Heart left ventricle (tissue), 16 donors: ENCODE measurements around the gene KLHL10. TPM values are rescaled to one million over a fixed set of nuclear protein-coding genes. Genes with fewer than 3 reads are reported as not detected.

Experiments used
- ATAC-seq, 4 donors: fragments of 200-7000 bp; cut with Tn5 transposase; one replicate each; pipeline ENCODE4 v1.9.1; 2020 to 2022; ENCODE audit warnings: moderate library complexity in 4 of 4, mild to moderate bottlenecking in 3 of 4, moderate number of reproducible peaks in 1 of 4
- DNase-seq, 5 donors: peaks; one replicate each; pipeline ENCODE4 v3.0.0-alpha.2; 2020
- H3K27ac ChIP-seq, 12 donors: fragments of 200-600 bp; sonication (generic) in 4 of 12; one replicate each; pipeline versions ENCODE4 v1.5.0 to v1.8.0; 2016 to 2022; ENCODE audit warnings: mild to moderate bottlenecking in 2 of 12
- H3K27me3 ChIP-seq, 9 donors: fragments of 200-600 bp; sonication (generic) in 2 of 9; one replicate each; pipeline versions ENCODE4 v1.5.1 to v1.8.0; 2016 to 2022; ENCODE audit warnings: mild to moderate bottlenecking in 3 of 9
- H3K36me3 ChIP-seq, 9 donors: fragments of 200-600 bp; sonication (generic) in 2 of 9; one replicate each; pipeline versions ENCODE4 v1.5.0 to v1.8.0; 2018 to 2022; ENCODE audit warnings: mild to moderate bottlenecking in 2 of 9
- H3K4me1 ChIP-seq, 12 donors: fragments of 200-600 bp; sonication (generic) in 4 of 12; one replicate each; pipeline versions ENCODE4 v1.5.0 to v1.8.0; 2016 to 2022; ENCODE audit warnings: mild to moderate bottlenecking in 3 of 12
- H3K4me3 ChIP-seq, 12 donors: fragments of 200-600 bp; sonication (generic) in 4 of 12; one replicate each; pipeline versions ENCODE4 v1.5.0 to v1.8.0; 2017 to 2022; ENCODE audit warnings: mild to moderate bottlenecking in 9 of 12, moderate library complexity in 4 of 12
- H3K9me3 ChIP-seq, 12 donors: fragments of 200-600 bp; sonication (generic) in 4 of 12; one replicate each; pipeline versions ENCODE4 v1.5.0 to v1.8.0; 2016 to 2022; ENCODE audit warnings: mild to moderate bottlenecking in 1 of 12
- POLR2A ChIP-seq, 2 donors: fragments of 450-650 bp; IDR thresholded peaks; one replicate each; pipeline ENCODE4 v1.6.1; 2017; ENCODE audit warnings: antibody characterized with exemption in 2 of 2, mild to moderate bottlenecking in 2 of 2, moderate library complexity in 2 of 2
- WGBS, 4 donors: extraction: QIAGEN DNeasy Blood & Tissue Kit in 2 of 4; methylation state at CpG; one replicate each; pipeline versions ENCODE4 v1.1.5 to v1.1.7; 2013 to 2018; 5-methylcytosine and 5-hydroxymethylcytosine counted together
- intact Hi-C, 10 donors: fragments of 100-400 bp; cut with DNase I; formaldehyde crosslinking; loops; one replicate each; pipeline versions ENCODE4 v1.11.1 to v1.14.2; 2022
- polyA plus RNA-seq, 2 donors: library from polyadenylated mRNA; stranded (reverse); fragments of 200-250 nt; gene quantifications; one replicate each; pipeline ENCODE4 v1.2.3, GENCODE V29; 2013
- total RNA-seq, 9 donors: library from RNA; depleted of rRNA in 2 of 9; stranded (reverse); fragments of >200 nt in 2 of 9; fragmentation: NEBNext Ultra II Directional in 3 of 9; extraction: Animal tissue kit (Norgen Biotek cat#: 25700) in 3 of 9; gene quantifications; one replicate each; pipeline versions ENCODE4 v1.1.0 to v1.2.4, GENCODE V29; 2016 to 2023
- TF ChIP-seq, protein P1 (sequence below), 12 donors: fragments of 200-600 bp; sonication (generic) in 4 of 12; IDR thresholded peaks; one replicate each; pipeline versions ENCODE4 v1.5.0 to v1.8.0; 2018 to 2022; ENCODE audit warnings: antibody characterized with exemption in 12 of 12, mild to moderate bottlenecking in 5 of 12
- donor health status: ischemic (EF 13 %, LVEDD 7.1; RV severe dilation, severe dysfunction).
- donor health status: healthy with polysubstance abuse.
- donor health status: DM: no; HTN: yes; CAD: no.
- donor health status: DM: no; HTN: no; CAD: no.
- donor health status: ischemic (EF 25% LVEDD 6.9; RV normal size, moderate dysfunction).
- donor health status: ischemic (EF 25% LVEDD 5.7; RV mildly dilated, moderate dysfunction).
- donor health status: healthy.
- donor health status: DM: yes; HTN: yes; CAD: no.
- donor health status: ischemic (EF 35%, LVEDD 5.7; RV mildly dilated, moderate dysfunction).
- donor health status: nonischemic (EF 11% LVEDD 7.7; RV severe dilation, severe dysfunction).
- donor health status: DM: yes; HTN: yes; CAD: no.
- donor health status: PGD.
- donor health status: ischemic (EF 29% LVEDD 5.4; RV normal size, mild dysfunction).
- donor health status: nonischemic (EF 23%, LVEDD 6.1; RV moderate dilation, normal function).

Gene KLHL10
- total and polyA plus RNA-seq, 11 donors = 0.08 to 0.10 TPM; not detected in 9

DNA sequence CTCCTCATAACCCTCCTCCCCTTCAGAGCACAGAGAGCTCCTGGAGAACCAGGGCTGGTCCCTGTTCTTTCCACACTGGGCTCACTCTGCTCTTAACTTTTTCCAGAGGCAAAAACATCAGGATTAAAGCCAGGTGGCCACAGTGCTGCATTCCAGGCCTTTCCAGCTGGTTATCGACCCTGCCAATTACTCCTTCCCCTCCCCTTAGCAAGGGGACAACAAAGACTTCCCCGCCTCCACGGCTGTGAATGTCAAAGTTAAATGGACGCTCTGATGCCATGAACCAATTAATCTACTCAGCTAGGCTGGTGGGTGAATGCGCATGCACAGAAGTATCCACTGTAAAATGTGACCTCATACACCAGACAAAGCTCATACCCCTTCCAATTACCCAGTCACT lies 58.0 kb downstream of the KLHL10 start:
- no peaks in the 10 kb centered on the region for H3K27me3 ChIP-seq
- no peaks in the 10 kb centered on the region for H3K9me3 ChIP-seq
- H3K36me3 ChIP-seq = peaks cover 0 to 98% (median 89%) of the 10 kb centered on the region in 9 donors
- no peak overlapping the region for H3K4me3 ChIP-seq
- ATAC-seq = peak; percentile 48 to 82 (median 71)
- peaks cover 0 to 13% (median 6%) of the 10 kb centered on the region in 12 donors for H3K4me1 ChIP-seq
- TF ChIP-seq POLR2A (IDR thresholded peaks at IDR 0.05) = no peak
- TF ChIP-seq, protein P1, sequence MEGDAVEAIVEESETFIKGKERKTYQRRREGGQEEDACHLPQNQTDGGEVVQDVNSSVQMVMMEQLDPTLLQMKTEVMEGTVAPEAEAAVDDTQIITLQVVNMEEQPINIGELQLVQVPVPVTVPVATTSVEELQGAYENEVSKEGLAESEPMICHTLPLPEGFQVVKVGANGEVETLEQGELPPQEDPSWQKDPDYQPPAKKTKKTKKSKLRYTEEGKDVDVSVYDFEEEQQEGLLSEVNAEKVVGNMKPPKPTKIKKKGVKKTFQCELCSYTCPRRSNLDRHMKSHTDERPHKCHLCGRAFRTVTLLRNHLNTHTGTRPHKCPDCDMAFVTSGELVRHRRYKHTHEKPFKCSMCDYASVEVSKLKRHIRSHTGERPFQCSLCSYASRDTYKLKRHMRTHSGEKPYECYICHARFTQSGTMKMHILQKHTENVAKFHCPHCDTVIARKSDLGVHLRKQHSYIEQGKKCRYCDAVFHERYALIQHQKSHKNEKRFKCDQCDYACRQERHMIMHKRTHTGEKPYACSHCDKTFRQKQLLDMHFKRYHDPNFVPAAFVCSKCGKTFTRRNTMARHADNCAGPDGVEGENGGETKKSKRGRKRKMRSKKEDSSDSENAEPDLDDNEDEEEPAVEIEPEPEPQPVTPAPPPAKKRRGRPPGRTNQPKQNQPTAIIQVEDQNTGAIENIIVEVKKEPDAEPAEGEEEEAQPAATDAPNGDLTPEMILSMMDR (IDR thresholded peaks at IDR 0.05) = no peak
- H3K27ac ChIP-seq = peak overlapping the region in 7 of 12 donors; percentile 17 to 75 (median 44)
- intact Hi-C loops = no loop called here
- 58 to 75% (median 70%) methylated on average over 5 of the region's 5 CpGs for WGBS, 4 donors
- DNase-seq = peak in 4 of 5 donors; percentile 26 to 48 (median 40)

DNA sequence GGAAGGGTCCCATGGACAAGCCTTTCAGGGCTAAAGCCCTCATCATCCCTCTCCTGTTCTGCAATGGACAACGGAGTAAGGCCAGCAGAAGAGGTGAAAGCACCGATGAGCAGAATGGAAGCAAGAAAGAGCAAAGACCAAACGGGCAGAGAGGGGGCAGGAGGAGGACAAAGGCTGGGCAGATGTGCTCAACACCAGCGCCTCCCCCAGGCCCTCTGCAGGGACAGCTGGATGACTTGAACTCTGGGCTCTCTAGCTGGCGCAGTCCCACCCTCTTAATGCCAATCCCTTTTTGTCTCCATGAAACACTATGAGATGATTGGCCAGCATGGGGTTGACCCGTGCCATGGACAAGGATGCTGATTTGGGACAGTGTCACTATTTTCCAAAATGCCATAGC lies 59.1 kb downstream of the KLHL10 start:
- Histone ChIP-seq H3K27me3 (no peaks in the 10 kb centered on the region), H3K4me1 (peaks cover 0 to 13% (median 6%) of the 10 kb centered on the region in 12 donors), H3K36me3 (peaks cover 0 to 98% (median 88%) of the 10 kb centered on the region in 9 donors), H3K4me3 (no peak overlapping the region), H3K9me3 (no peaks in the 10 kb centered on the region), H3K27ac (no peak overlapping the region)
- TF ChIP-seq, protein P1 (IDR thresholded peaks at IDR 0.05) = no peak
- TF ChIP-seq POLR2A (IDR thresholded peaks at IDR 0.05) = no peak
- WGBS, 4 donors = 91 to 96% (median 93%) methylated on average over 6 of the region's 6 CpGs
- no peak for ATAC-seq
- no peak for DNase-seq
- intact Hi-C loops = no loop called here

Other genes starting within 250 kb of the KLHL10 start
- gene KRT16, start 225.1 kb upstream of the KLHL10 start, total RNA-seq = not detected
- under 1 TPM in 1 of 2 donors, not detected in 1; 0.06 TPM for gene KRT16, start 225.1 kb upstream of the KLHL10 start, polyA plus RNA-seq
- gene KRT17, start 213.2 kb upstream of the KLHL10 start, total RNA-seq = under 1 TPM in 1 of 9 donors, not detected in 8; 0.60 TPM
- not detected for gene KRT17, start 213.2 kb upstream of the KLHL10 start, polyA plus RNA-seq
- gene EIF1, start 148.9 kb upstream of the KLHL10 start, total RNA-seq = 1,000 to 10,000 TPM in 6 of 9 donors, 100 to 1,000 TPM in 3; 402 to 1,338 (median 1,177) TPM
- gene EIF1, start 148.9 kb upstream of the KLHL10 start, polyA plus RNA-seq = 1,000 to 10,000 TPM in 1 of 2 donors, 100 to 1,000 TPM in 1; 911 to 1,001 TPM
- not detected for gene GAST, start 125.5 kb upstream of the KLHL10 start, total RNA-seq
- not detected for gene GAST, start 125.5 kb upstream of the KLHL10 start, polyA plus RNA-seq
- under 1 TPM in 4 of 9 donors, not detected in 5; 0.07 to 0.35 (median 0.10) TPM for gene HAP1, start 103.2 kb upstream of the KLHL10 start, total RNA-seq
- gene HAP1, start 103.2 kb upstream of the KLHL10 start, polyA plus RNA-seq = under 1 TPM in 1 of 2 donors, not detected in 1; 0.10 TPM
- 100 to 1,000 TPM; 143 to 503 (median 166) TPM for gene JUP, start 51.1 kb upstream of the KLHL10 start, total RNA-seq
- gene JUP, start 51.1 kb upstream of the KLHL10 start, polyA plus RNA-seq = 100 to 1,000 TPM in 1 of 2 donors, 10 to 100 TPM in 1; 94.6 to 148 TPM
- gene P3H4, start 25.9 kb upstream of the KLHL10 start, total RNA-seq = 10 to 100 TPM in 1 of 9 donors, 1 to 10 TPM in 8; 2.2 to 10.1 (median 5.3) TPM
- 1 to 10 TPM; 4.2 to 9.4 TPM for gene P3H4, start 25.9 kb upstream of the KLHL10 start, polyA plus RNA-seq
- 10 to 100 TPM in 5 of 9 donors, 1 to 10 TPM in 4; 6.5 to 40.4 (median 12.5) TPM for gene FKBP10, start 24.8 kb upstream of the KLHL10 start, total RNA-seq
- 10 to 100 TPM; 11.4 to 25.2 TPM for gene FKBP10, start 24.8 kb upstream of the KLHL10 start, polyA plus RNA-seq
- gene NT5C3B, start 1.6 kb upstream of the KLHL10 start, total RNA-seq = 10 to 100 TPM; 16.0 to 26.7 (median 24.1) TPM
- gene NT5C3B, start 1.6 kb upstream of the KLHL10 start, polyA plus RNA-seq = 10 to 100 TPM; 30.0 to 50.9 TPM
- 1 to 10 TPM; 2.3 to 5.9 (median 3.6) TPM for gene KLHL11, start 27.6 kb downstream of the KLHL10 start, total RNA-seq
- 1 to 10 TPM; 1.1 to 1.9 TPM for gene KLHL11, start 27.6 kb downstream of the KLHL10 start, polyA plus RNA-seq
- gene ACLY, start 81.1 kb downstream of the KLHL10 start, total RNA-seq = 10 to 100 TPM; 18.2 to 55.5 (median 34.7) TPM
- gene ACLY, start 81.1 kb downstream of the KLHL10 start, polyA plus RNA-seq = 10 to 100 TPM in 1 of 2 donors, 1 to 10 TPM in 1; 8.3 to 39.7 TPM
- gene ODAD4, start 92.8 kb downstream of the KLHL10 start, total RNA-seq = under 1 TPM in 8 of 9 donors, not detected in 1; 0.38 to 0.96 (median 0.73) TPM
- 1 to 10 TPM in 1 of 2 donors, under 1 TPM in 1; 0.69 to 1.2 TPM for gene ODAD4, start 92.8 kb downstream of the KLHL10 start, polyA plus RNA-seq
- gene CNP, start 129.0 kb downstream of the KLHL10 start, total RNA-seq = 10 to 100 TPM; 23.3 to 49.1 (median 27.5) TPM
- 10 to 100 TPM; 19.3 to 31.6 TPM for gene CNP, start 129.0 kb downstream of the KLHL10 start, polyA plus RNA-seq
- 10 to 100 TPM; 42.5 to 96.5 (median 70.5) TPM for gene DNAJC7, start 179.6 kb downstream of the KLHL10 start, total RNA-seq
- 100 to 1,000 TPM in 1 of 2 donors, 10 to 100 TPM in 1; 83.5 to 103 TPM for gene DNAJC7, start 179.6 kb downstream of the KLHL10 start, polyA plus RNA-seq
- gene NKIRAS2, start 182.3 kb downstream of the KLHL10 start, total RNA-seq = 10 to 100 TPM; 50.6 to 78.9 (median 52.8) TPM
- gene NKIRAS2, start 182.3 kb downstream of the KLHL10 start, polyA plus RNA-seq = 10 to 100 TPM; 66.7 to 73.0 TPM
- 1 to 10 TPM in 2 of 9 donors, under 1 TPM in 7; 0.28 to 1.2 (median 0.72) TPM for gene C17orf113, start 212.8 kb downstream of the KLHL10 start, total RNA-seq
- under 1 TPM; 0.24 to 0.72 TPM for gene C17orf113, start 212.8 kb downstream of the KLHL10 start, polyA plus RNA-seq